H1 (cell line): Measurements from ENCODE around the gene STEAP1B. TPM values are rescaled to one million over a fixed set of nuclear protein-coding genes. Genes with fewer than 3 reads are reported as not detected.

ENCODE experiments used
- BCL11A ChIP-seq, 2 experiments: IDR thresholded peaks; one replicate each; pipeline ENCODE4 v1.6.1; 2011; ENCODE audit warnings: low read depth in 2 of 2, low read length in 2 of 2, mild to moderate bottlenecking in 2 of 2
- BRCA1 ChIP-seq: IDR thresholded peaks from 2 replicates; pipeline ENCODE4 v1.6.1; 2012; ENCODE audit warnings: low read depth, low read length, improper control_type of control experiment
- CHD7 ChIP-seq: fragments of 300-600 bp; sonication (generic); IDR thresholded peaks from 2 replicates; pipeline ENCODE4 v1.7.1; 2012; ENCODE audit warnings: low read length, moderate library complexity, mild to moderate bottlenecking, inconsistent platforms; ENCODE audit not compliant: insufficient replicate concordance
- EZH2 ChIP-seq: fragments of 200-600 bp; sonication (generic); IDR thresholded peaks from 2 replicates; pipeline ENCODE4 v1.7.1; 2012; ENCODE audit warnings: low read depth, mild to moderate bottlenecking, moderate library complexity, low read length, inconsistent platforms; ENCODE audit not compliant: severe bottlenecking
- MAFK ChIP-seq: IDR thresholded peaks from 2 replicates; pipeline ENCODE4 v1.6.1; 2012; ENCODE audit warnings: low read depth, mild to moderate bottlenecking, improper control_type of control experiment, low read length
- POLR2AphosphoS5 ChIP-seq: IDR thresholded peaks from 2 replicates; pipeline ENCODE4 v1.6.1; 2011; ENCODE audit warnings: low read depth, low read length
- RFX5 ChIP-seq: IDR thresholded peaks from 2 replicates; pipeline ENCODE4 v1.6.1; 2011; ENCODE audit warnings: low read depth, low read length, improper control_type of control experiment, borderline replicate concordance
- RNF2 ChIP-seq: fragments of 200-900, 300-1000 bp; sonication (generic); IDR thresholded peaks from 2 replicates; pipeline ENCODE4 v1.7.1; 2016; ENCODE audit warnings: borderline replicate concordance, low read depth, mild to moderate bottlenecking, antibody characterized with exemption, low read length; ENCODE audit not compliant: poor library complexity, severe bottlenecking; ENCODE audit errors: missing control alignments
- SP4 ChIP-seq: IDR thresholded peaks from 2 replicates; pipeline ENCODE4 v1.6.1; 2012; ENCODE audit warnings: low read length, inconsistent platforms
- TAF7 ChIP-seq: optimal IDR thresholded peaks from 2 replicates; pipeline ENCODE3; 2011; ENCODE audit warnings: low read depth, mild to moderate bottlenecking, inconsistent platforms, low read length, moderate library complexity, borderline replicate concordance
- polyA plus RNA-seq, 7 experiments: library from polyadenylated mRNA; depleted of rRNA in 3 of 7; stranded (reverse) in 5 of 7; unstranded in 2 of 7; fragments of >200 nt in 5 of 7; fragments of 200-250 nt in 2 of 7; gene quantifications; 1 replicate in 5 of 7; 2 replicates in 1 of 7; 4 replicates in 1 of 7; pipeline versions ENCODE4 v1.2.1 to v1.2.3, GENCODE V29; 2011 to 2013; ENCODE audit warnings: missing spikeins in 2 of 7, mixed read lengths in 2 of 7
- total RNA-seq: library from RNA; stranded (reverse); fragmentation: NEBNext Ultra II Directional; extraction: Animal tissue kit (Norgen Biotek cat#: 25700); gene quantifications from 2 replicates; pipeline ENCODE4 v1.2.1, GENCODE V29; 2021

STEAP1B gene
- total and polyA plus RNA-seq, 2 of the 8 experiments (the other 6 are each of a cell fraction or from before 2014, with no cell fraction given): 5.4 to 8.7 TPM

DNA sequence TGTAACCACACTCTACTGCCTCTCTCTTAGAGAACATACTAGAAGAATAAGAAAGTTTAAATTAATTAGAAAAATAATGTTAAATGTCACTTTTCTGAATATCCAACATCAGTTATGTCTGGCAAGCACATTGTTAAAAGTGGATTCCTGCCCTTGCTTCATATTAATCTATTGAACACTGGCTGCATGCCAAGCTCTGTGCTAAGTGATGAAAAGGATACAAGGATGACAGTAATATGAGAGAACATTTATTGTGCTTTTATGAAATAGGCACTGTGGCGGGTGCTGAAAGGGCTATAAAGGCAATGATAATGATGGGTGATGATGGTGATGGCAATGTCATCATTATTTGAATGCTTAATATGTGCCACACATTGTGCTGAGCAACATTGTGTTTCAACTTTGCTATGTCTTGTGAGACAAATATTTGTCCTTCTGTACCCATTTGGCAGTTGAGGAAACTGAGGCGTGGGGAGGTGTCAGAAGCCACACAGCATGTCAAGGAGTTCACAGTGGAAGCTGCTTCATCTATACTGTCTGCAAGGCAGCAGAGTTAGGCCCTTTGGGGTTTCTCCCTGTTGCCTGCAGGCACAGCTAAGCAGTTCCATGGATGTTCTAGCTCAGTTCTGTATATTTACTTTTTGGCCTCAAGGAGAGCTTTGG, 78.9 kb downstream of the STEAP1B start (continued):
- TF ChIP-seq CHD7 (no peak), SP4 (no peak), BRCA1 (no peak), RFX5 (no peak), BCL11A (IDR thresholded peaks at IDR 0.05; ENCODE audit: low read depth in 2 of 2, low read length in 2 of 2) (no peak), POLR2AphosphoS5 (no peak), TAF7 (no peak), EZH2 (no peak), RNF2 (no peak), MAFK (no peak)
